ENCODE measurements around the gene NR6A1.
A peak's percentile ranks its signal among the peaks of the same experiment; 100 is the strongest.

NR6A1 gene

GRCh38 chr9:124770359-124771020, 621 bp downstream of the NR6A1 start:
- DNase-seq (ENCODE audit: low spot score) = peak; percentile 77
- in situ Hi-C loops (cut with MboI; ENCODE audit: low pct_unique_long_range_greater_than_20kb, low sequenced_read_pairs, unreplicated experiment) = loop anchor here (5.0 to 25.0 kb wide), 2 partner anchors 82 to 367 kb away; partner anchors contain the start of genes SCAI and WDR38

GRCh38 chr9:124769549-124770358, 1.4 kb downstream of the NR6A1 start:
- TF ChIP-seq CTCF (IDR thresholded peaks at IDR 0.05; ENCODE audit: extremely low read depth, insufficient read depth, missing control alignments) = no peak
- in situ Hi-C loops (cut with MboI; ENCODE audit: low pct_unique_long_range_greater_than_20kb, low sequenced_read_pairs, unreplicated experiment) = loop anchor here (5.0 to 25.0 kb wide), 2 partner anchors 83 to 368 kb away; partner anchors contain the start of genes SCAI and WDR38
- no peak for DNase-seq (ENCODE audit: low spot score)

More at GRCh38 chr9:124770359-124771020, 621 bp downstream of the NR6A1 start:
- TF ChIP-seq CTCF (IDR thresholded peaks at IDR 0.05; ENCODE audit: extremely low read depth, insufficient read depth, missing control alignments) = no peak

GRCh38 chr9:124768750-124769548, 2.2 kb downstream of the NR6A1 start:
- in situ Hi-C loops (cut with MboI; ENCODE audit: low pct_unique_long_range_greater_than_20kb, low sequenced_read_pairs, unreplicated experiment) = loop anchor here (25.0 kb wide), 1 partner anchor 368 kb away; the partner anchor contains the start of gene SCAI
- DNase-seq (ENCODE audit: low spot score) = no peak
- TF ChIP-seq CTCF (IDR thresholded peaks at IDR 0.05; ENCODE audit: extremely low read depth, insufficient read depth, missing control alignments) = no peak

- in situ Hi-C loops (cut with MboI; ENCODE audit: low pct_unique_long_range_greater_than_20kb, low sequenced_read_pairs, unreplicated experiment) = loop anchor here (25.0 kb wide), 1 partner anchor 369 kb away; the partner anchor contains the start of gene SCAI
- no peak for DNase-seq (ENCODE audit: low spot score)
These were observed 2.8 kb downstream of the NR6A1 start for GRCh38 chr9:124768334-124768733.

GRCh38 chr9:124767821-124768220, 3.3 kb downstream of the NR6A1 start:
- DNase-seq (ENCODE audit: low spot score) = no peak
- in situ Hi-C loops (cut with MboI; ENCODE audit: low pct_unique_long_range_greater_than_20kb, low sequenced_read_pairs, unreplicated experiment) = loop anchor here (25.0 kb wide), 1 partner anchor 369 kb away; the partner anchor contains the start of gene SCAI
- TF ChIP-seq CTCF (IDR thresholded peaks at IDR 0.05; ENCODE audit: extremely low read depth, insufficient read depth, missing control alignments) = no peak

More at GRCh38 chr9:124768334-124768733, 2.8 kb downstream of the NR6A1 start:
- no peak for TF ChIP-seq CTCF (IDR thresholded peaks at IDR 0.05; ENCODE audit: extremely low read depth, insufficient read depth, missing control alignments)

All from GM13977 (cell line).